Liver (tissue), 9 donors: ENCODE data around the gene ZMYND12. TPM values are rescaled to one million over a fixed set of nuclear protein-coding genes. Genes with fewer than 3 reads are reported as not detected.

Experiments
- DNase-seq: peaks from one replicate; pipeline ENCODE4 v3.0.0-alpha.2; 2017; ENCODE audit warnings: low spot score
- H3K27ac ChIP-seq, 2 donors: one replicate each; pipeline ENCODE4 v1.7.0; 2013; ENCODE audit warnings: inconsistent platforms in 2 of 2, low read length in 2 of 2, control low read depth in 1 of 2, low read depth in 1 of 2, mild to moderate bottlenecking in 1 of 2
- H3K27me3 ChIP-seq, 4 donors: one replicate each; pipeline versions ENCODE4 v1.6.1 to v1.7.0; 2013; ENCODE audit warnings: low read length in 3 of 4, inconsistent platforms in 1 of 4, mild to moderate bottlenecking in 1 of 4, moderate library complexity in 1 of 4; ENCODE audit not compliant: control insufficient read depth in 4 of 4, insufficient read depth in 4 of 4
- H3K36me3 ChIP-seq, 4 donors: one replicate each; pipeline versions ENCODE4 v1.6.1 to v1.7.0; 2013; ENCODE audit warnings: low read length in 3 of 4, mild to moderate bottlenecking in 3 of 4, low read depth in 1 of 4, moderate library complexity in 1 of 4; ENCODE audit not compliant: control insufficient read depth in 4 of 4, insufficient read depth in 3 of 4
- H3K4me1 ChIP-seq, 4 donors: one replicate each; pipeline versions ENCODE4 v1.6.1 to v1.7.0; 2013; ENCODE audit warnings: low read length in 3 of 4, mild to moderate bottlenecking in 3 of 4, moderate library complexity in 1 of 4; ENCODE audit not compliant: control insufficient read depth in 4 of 4, insufficient read depth in 4 of 4
- H3K4me3 ChIP-seq, 3 donors: one replicate each; pipeline versions ENCODE4 v1.6.1 to v1.7.0; 2013; ENCODE audit warnings: low read length in 3 of 3, control low read depth in 1 of 3, low read depth in 1 of 3, mild to moderate bottlenecking in 1 of 3
- H3K9ac ChIP-seq, 2 donors: one replicate each; pipeline ENCODE4 v1.7.0; 2013; ENCODE audit warnings: low read length in 2 of 2, mild to moderate bottlenecking in 2 of 2, moderate library complexity in 2 of 2, control low read depth in 1 of 2, low read depth in 1 of 2
- H3K9me3 ChIP-seq, 4 donors: one replicate each; pipeline versions ENCODE4 v1.6.1 to v1.7.0; 2013; ENCODE audit warnings: low read length in 3 of 4; ENCODE audit not compliant: control insufficient read depth in 4 of 4
- EGR1 ChIP-seq, 2 donors: IDR thresholded peaks; 2 replicates each; pipeline ENCODE4 v1.6.1; 2016 to 2018; ENCODE audit warnings: antibody characterized with exemption in 2 of 2, low read depth in 2 of 2
- FOXA1 ChIP-seq: IDR thresholded peaks from 2 replicates; pipeline ENCODE4 v1.6.1; 2016; ENCODE audit warnings: antibody characterized with exemption
- FOXA2 ChIP-seq: IDR thresholded peaks from 2 replicates; pipeline ENCODE4 v1.6.1; 2016; ENCODE audit warnings: antibody characterized with exemption
- GABPA ChIP-seq, 2 donors: IDR thresholded peaks in 1 of 2; conservative IDR thresholded peaks in 1 of 2; 2 replicates each; pipeline ENCODE4 v1.6.1; 2016; ENCODE audit warnings: antibody characterized with exemption in 2 of 2, mild to moderate bottlenecking in 1 of 2, moderate library complexity in 1 of 2
- HNF4G ChIP-seq: IDR thresholded peaks from 2 replicates; pipeline ENCODE4 v1.6.1; 2016; ENCODE audit warnings: antibody characterized with exemption
- JUND ChIP-seq, 2 donors: IDR thresholded peaks; 2 replicates each; pipeline ENCODE4 v1.6.1; 2016; ENCODE audit warnings: antibody characterized with exemption in 2 of 2
- NR2F2 ChIP-seq: IDR thresholded peaks from 2 replicates; pipeline ENCODE4 v1.6.1; 2016; ENCODE audit warnings: antibody characterized with exemption
- RAD21 ChIP-seq, 2 donors: IDR thresholded peaks; 2 replicates each; pipeline ENCODE4 v1.6.1; 2016; ENCODE audit warnings: antibody characterized with exemption in 2 of 2, mild to moderate bottlenecking in 2 of 2
- RXRA ChIP-seq, 2 donors: IDR thresholded peaks; 2 replicates each; pipeline ENCODE4 v1.6.1; 2017 to 2018; ENCODE audit warnings: antibody characterized with exemption in 2 of 2, mild to moderate bottlenecking in 1 of 2
- SP1 ChIP-seq: IDR thresholded peaks from 2 replicates; pipeline ENCODE4 v1.6.1; 2018; ENCODE audit warnings: antibody characterized with exemption, mild to moderate bottlenecking
- TAF1 ChIP-seq: conservative IDR thresholded peaks from 2 replicates; pipeline ENCODE4 v1.6.1; 2016; ENCODE audit warnings: antibody characterized with exemption, mild to moderate bottlenecking
- YY1 ChIP-seq: IDR thresholded peaks from 2 replicates; pipeline ENCODE4 v1.6.1; 2016; ENCODE audit warnings: antibody characterized with exemption, mild to moderate bottlenecking
- WGBS: extraction: QIAGEN DNeasy Blood & Tissue Kit; methylation state at CpG from one replicate; pipeline ENCODE4 v1.1.7; 2013; 5-methylcytosine and 5-hydroxymethylcytosine counted together
- polyA plus RNA-seq, 2 donors: library from polyadenylated mRNA; stranded (reverse) in 1 of 2; unstranded in 1 of 2; fragments of 200-250 nt in 1 of 2; fragments of >200 nt in 1 of 2; fragmentation: Nextera tagmentation in 1 of 2; extraction: Ambion mirVana in 1 of 2; gene quantifications; one replicate each; pipeline versions ENCODE4 v1.2.1 to v1.2.3, GENCODE V29; 2013 to 2015
- total RNA-seq, 2 donors: library from RNA; depleted of rRNA; stranded (reverse); fragments of >200 nt; gene quantifications; one replicate each; pipeline ENCODE4 v1.2.3, GENCODE V29; 2014
- TF ChIP-seq, protein P1 (sequence below): fragments of 150-350 bp; IDR thresholded peaks from 2 replicates; pipeline ENCODE4 v1.5.1; 2017; ENCODE audit warnings: improper control_type of control experiment, low read depth, low read length; ENCODE audit not compliant: missing input control
- TF ChIP-seq, protein P2 (sequence below): IDR thresholded peaks from 2 replicates; pipeline ENCODE4 v1.6.1; 2016; ENCODE audit warnings: antibody characterized with exemption, mild to moderate bottlenecking
- TF ChIP-seq, protein P3 (sequence below): IDR thresholded peaks from 2 replicates; pipeline ENCODE4 v1.6.1; 2016; ENCODE audit warnings: antibody characterized with exemption
- TF ChIP-seq, protein P4 (sequence below): IDR thresholded peaks from 2 replicates; pipeline ENCODE4 v1.6.1; 2016; ENCODE audit warnings: antibody characterized with exemption
- TF ChIP-seq, protein P5 (sequence below): IDR thresholded peaks from 2 replicates; pipeline ENCODE4 v1.6.1; 2016; ENCODE audit warnings: antibody characterized with exemption
- donor health status: healthy.
- donor health status: healthy.
- donor health status: healthy.
- donor health status: healthy.
- donor health status: healthy.

The ZMYND12 gene
- total and polyA plus RNA-seq, 4 donors = 1.3 to 3.0 (median 2.0) TPM

DNA sequence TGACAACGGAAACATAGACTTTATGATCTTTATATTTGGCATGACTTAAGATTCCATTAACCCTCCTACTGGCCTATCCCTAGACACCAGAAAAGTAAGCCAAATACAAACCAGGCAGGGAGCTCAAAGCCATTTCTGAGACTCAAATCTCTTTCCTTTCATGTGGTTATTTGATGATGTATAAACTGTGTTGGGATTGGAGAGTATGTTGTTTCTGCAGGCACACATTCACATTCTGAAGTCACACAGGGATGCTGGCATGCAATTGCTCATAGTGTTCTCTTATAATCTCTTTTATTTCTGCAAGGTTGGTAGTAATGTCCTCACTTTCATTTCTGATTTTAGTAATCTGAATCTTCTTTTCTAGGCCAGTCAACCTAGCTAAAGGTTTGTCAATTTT is 5.8 kb downstream of the ZMYND12 start:
- H3K9me3 ChIP-seq = no peaks in the 10 kb centered on the region
- no peaks in the 10 kb centered on the region for H3K27me3 ChIP-seq
- 88% methylated on average over 1 of the region's 1 CpG for WGBS
- H3K27ac ChIP-seq = no peak overlapping the region
- peaks cover 0 to 10% (median 5%) of the 10 kb centered on the region in 4 donors for H3K4me1 ChIP-seq
- TF ChIP-seq YY1 (no peak), JUND (IDR thresholded peaks at IDR 0.05) (no peak), GABPA (IDR thresholded peaks at IDR 0.05 in 1 of 2, conservative IDR thresholded peaks at IDR 0.05 in 1 of 2) (no peak), FOXA1 (no peak), EGR1 (IDR thresholded peaks at IDR 0.05; ENCODE audit: low read depth in 2 of 2) (no peak), NR2F2 (no peak), RAD21 (IDR thresholded peaks at IDR 0.05) (no peak)
- TF ChIP-seq, protein P1, sequence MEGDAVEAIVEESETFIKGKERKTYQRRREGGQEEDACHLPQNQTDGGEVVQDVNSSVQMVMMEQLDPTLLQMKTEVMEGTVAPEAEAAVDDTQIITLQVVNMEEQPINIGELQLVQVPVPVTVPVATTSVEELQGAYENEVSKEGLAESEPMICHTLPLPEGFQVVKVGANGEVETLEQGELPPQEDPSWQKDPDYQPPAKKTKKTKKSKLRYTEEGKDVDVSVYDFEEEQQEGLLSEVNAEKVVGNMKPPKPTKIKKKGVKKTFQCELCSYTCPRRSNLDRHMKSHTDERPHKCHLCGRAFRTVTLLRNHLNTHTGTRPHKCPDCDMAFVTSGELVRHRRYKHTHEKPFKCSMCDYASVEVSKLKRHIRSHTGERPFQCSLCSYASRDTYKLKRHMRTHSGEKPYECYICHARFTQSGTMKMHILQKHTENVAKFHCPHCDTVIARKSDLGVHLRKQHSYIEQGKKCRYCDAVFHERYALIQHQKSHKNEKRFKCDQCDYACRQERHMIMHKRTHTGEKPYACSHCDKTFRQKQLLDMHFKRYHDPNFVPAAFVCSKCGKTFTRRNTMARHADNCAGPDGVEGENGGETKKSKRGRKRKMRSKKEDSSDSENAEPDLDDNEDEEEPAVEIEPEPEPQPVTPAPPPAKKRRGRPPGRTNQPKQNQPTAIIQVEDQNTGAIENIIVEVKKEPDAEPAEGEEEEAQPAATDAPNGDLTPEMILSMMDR = no peak
- TF ChIP-seq, protein P2, sequence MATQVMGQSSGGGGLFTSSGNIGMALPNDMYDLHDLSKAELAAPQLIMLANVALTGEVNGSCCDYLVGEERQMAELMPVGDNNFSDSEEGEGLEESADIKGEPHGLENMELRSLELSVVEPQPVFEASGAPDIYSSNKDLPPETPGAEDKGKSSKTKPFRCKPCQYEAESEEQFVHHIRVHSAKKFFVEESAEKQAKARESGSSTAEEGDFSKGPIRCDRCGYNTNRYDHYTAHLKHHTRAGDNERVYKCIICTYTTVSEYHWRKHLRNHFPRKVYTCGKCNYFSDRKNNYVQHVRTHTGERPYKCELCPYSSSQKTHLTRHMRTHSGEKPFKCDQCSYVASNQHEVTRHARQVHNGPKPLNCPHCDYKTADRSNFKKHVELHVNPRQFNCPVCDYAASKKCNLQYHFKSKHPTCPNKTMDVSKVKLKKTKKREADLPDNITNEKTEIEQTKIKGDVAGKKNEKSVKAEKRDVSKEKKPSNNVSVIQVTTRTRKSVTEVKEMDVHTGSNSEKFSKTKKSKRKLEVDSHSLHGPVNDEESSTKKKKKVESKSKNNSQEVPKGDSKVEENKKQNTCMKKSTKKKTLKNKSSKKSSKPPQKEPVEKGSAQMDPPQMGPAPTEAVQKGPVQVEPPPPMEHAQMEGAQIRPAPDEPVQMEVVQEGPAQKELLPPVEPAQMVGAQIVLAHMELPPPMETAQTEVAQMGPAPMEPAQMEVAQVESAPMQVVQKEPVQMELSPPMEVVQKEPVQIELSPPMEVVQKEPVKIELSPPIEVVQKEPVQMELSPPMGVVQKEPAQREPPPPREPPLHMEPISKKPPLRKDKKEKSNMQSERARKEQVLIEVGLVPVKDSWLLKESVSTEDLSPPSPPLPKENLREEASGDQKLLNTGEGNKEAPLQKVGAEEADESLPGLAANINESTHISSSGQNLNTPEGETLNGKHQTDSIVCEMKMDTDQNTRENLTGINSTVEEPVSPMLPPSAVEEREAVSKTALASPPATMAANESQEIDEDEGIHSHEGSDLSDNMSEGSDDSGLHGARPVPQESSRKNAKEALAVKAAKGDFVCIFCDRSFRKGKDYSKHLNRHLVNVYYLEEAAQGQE = no peak
- TF ChIP-seq, protein P3, sequence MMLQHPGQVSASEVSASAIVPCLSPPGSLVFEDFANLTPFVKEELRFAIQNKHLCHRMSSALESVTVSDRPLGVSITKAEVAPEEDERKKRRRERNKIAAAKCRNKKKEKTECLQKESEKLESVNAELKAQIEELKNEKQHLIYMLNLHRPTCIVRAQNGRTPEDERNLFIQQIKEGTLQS = no peak
- H3K9ac ChIP-seq = no peak overlapping the region
- no peak for DNase-seq
- no peak overlapping the region for H3K4me3 ChIP-seq
- no peaks in the 10 kb centered on the region for H3K36me3 ChIP-seq

DNA sequence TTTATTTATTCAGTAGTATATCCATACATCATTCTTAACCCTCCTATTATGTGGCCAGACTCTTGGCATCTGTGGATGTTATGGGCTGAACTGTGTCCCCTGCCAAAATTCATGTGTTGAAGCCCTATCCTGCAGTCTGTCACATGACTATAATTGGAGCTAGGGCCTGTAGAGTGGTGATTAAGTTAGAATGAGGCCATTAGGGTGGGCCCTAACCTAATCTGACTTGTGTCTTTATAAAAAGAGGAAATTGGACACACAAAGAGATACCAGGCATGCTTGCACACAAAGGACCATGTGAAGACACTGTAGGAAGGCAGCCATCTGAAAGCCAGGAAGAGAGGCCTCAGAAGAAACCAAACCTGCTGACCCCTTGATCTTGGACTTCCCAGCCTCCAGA is 6.6 kb downstream of the ZMYND12 start:
- Histone ChIP-seq H3K27ac (no peak overlapping the region), H3K36me3 (no peaks in the 10 kb centered on the region), H3K9me3 (no peaks in the 10 kb centered on the region), H3K4me3 (no peak overlapping the region), H3K9ac (no peak overlapping the region), H3K4me1 (peaks cover 0 to 4% (median 2%) of the 10 kb centered on the region in 4 donors), H3K27me3 (no peaks in the 10 kb centered on the region)
- TF ChIP-seq EGR1 (IDR thresholded peaks at IDR 0.05; ENCODE audit: low read depth in 2 of 2) (no peak), FOXA2 (no peak), HNF4G (no peak), RXRA (IDR thresholded peaks at IDR 0.05) (no peak), TAF1 (no peak), RAD21 (IDR thresholded peaks at IDR 0.05) (no peak), NR2F2 (no peak), FOXA1 (no peak), SP1 (no peak), YY1 (no peak), JUND (IDR thresholded peaks at IDR 0.05) (no peak)
- TF ChIP-seq, protein P2 = no peak
- TF ChIP-seq, protein P4, sequence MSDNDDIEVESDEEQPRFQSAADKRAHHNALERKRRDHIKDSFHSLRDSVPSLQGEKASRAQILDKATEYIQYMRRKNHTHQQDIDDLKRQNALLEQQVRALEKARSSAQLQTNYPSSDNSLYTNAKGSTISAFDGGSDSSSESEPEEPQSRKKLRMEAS = no peak
- TF ChIP-seq, protein P3 = no peak
- TF ChIP-seq, protein P5, sequence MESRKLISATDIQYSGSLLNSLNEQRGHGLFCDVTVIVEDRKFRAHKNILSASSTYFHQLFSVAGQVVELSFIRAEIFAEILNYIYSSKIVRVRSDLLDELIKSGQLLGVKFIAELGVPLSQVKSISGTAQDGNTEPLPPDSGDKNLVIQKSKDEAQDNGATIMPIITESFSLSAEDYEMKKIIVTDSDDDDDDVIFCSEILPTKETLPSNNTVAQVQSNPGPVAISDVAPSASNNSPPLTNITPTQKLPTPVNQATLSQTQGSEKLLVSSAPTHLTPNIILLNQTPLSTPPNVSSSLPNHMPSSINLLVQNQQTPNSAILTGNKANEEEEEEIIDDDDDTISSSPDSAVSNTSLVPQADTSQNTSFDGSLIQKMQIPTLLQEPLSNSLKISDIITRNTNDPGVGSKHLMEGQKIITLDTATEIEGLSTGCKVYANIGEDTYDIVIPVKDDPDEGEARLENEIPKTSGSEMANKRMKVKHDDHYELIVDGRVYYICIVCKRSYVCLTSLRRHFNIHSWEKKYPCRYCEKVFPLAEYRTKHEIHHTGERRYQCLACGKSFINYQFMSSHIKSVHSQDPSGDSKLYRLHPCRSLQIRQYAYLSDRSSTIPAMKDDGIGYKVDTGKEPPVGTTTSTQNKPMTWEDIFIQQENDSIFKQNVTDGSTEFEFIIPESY = no peak
- TF ChIP-seq, protein P1 = no peak
- no peak for DNase-seq
